ENCODE results near the gene RTL9.

GRCh38 chrX:110406822-110407221 lies 48.2 kb downstream of the RTL9 start:
- TF ChIP-seq CTCF (IDR thresholded peaks at IDR 0.05 in 8 of 11, conservative IDR thresholded peaks at IDR 0.05 in 3 of 11) (no peak), POLR2A (IDR thresholded peaks at IDR 0.05) (no peak)

Measured in spleen (tissue), 7 donors.